Measurements from ENCODE around the gene KRTAP10-1. TPM values are rescaled to one million over a fixed set of nuclear protein-coding genes. Genes with fewer than 3 reads are reported as not detected.

KRTAP10-1 gene
- total RNA-seq, 4 donors from 2014 or later, result not detected

DNA sequence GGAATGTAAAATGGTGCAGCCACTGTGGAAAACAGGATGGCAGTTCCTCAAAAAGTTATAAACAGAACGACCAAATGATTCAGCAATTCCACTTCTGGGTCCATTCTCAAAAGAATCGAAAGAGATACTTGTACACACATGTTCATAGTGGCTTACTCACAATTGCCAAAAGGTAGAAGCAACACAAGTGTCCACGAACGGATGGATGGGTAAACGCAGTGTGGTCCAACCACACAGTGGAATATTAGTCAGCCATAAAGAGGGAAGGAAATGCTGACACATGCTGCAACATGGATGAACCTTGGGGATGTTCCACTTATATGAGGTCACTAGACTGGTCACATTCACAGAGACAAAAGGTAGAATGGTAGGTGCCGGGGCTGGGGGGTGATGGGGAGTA is 5.3 kb downstream of the KRTAP10-1 start:
- Histone ChIP-seq H3K4me1 (no peaks in the 10 kb centered on the region), H3K27ac (no peak overlapping the region), H3K27me3 (no peaks in the 10 kb centered on the region), H3K4me3 (no peak overlapping the region), H3K36me3 (no peaks in the 10 kb centered on the region), H3K9me3 (no peaks in the 10 kb centered on the region)
- intact Hi-C loops (cut with DNase I; ENCODE audit: low total_unique reads), result no loop called here
- DNase-seq, result no peak
- TF ChIP-seq, protein P1, sequence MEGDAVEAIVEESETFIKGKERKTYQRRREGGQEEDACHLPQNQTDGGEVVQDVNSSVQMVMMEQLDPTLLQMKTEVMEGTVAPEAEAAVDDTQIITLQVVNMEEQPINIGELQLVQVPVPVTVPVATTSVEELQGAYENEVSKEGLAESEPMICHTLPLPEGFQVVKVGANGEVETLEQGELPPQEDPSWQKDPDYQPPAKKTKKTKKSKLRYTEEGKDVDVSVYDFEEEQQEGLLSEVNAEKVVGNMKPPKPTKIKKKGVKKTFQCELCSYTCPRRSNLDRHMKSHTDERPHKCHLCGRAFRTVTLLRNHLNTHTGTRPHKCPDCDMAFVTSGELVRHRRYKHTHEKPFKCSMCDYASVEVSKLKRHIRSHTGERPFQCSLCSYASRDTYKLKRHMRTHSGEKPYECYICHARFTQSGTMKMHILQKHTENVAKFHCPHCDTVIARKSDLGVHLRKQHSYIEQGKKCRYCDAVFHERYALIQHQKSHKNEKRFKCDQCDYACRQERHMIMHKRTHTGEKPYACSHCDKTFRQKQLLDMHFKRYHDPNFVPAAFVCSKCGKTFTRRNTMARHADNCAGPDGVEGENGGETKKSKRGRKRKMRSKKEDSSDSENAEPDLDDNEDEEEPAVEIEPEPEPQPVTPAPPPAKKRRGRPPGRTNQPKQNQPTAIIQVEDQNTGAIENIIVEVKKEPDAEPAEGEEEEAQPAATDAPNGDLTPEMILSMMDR (IDR thresholded peaks at IDR 0.05), result no peak
- TF ChIP-seq POLR2A (IDR thresholded peaks at IDR 0.05), result no peak

DNA sequence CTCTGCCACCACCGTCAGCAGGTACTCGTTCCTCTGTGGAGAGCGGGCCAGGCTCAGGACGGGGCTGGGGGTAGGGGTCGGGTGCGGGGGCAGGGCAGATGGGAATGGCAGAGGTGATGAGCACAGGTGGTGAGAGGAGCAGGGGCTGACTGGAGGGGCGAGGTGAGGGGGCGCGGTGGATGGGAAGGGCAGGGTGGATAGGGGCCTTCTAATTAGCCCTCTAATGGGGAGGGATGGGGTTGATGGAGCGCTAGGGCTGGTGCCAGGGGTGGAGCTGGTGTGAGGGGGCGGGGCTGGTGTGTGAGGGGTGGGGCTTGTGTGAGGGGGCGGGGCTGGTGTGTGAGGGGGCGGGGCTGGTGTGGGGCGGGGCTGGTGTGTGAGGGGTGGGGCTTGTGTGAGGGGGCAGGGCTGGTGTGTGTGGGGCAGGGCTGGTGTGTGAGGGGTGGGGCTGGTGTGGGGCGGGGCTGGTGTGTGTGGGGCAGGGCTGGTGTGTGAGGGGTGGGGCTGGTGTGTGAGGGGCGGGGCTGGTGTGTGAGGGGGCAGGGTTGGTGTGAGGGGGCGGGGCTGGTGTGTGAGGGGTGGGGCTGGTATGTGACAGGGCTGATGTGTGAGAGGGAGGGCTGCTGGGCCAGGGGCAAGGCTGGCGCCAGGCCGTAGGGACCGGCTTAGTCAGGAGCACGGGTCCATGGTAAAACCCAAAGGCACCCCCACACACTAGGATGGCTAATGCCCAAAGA is 5.9 kb downstream of the KRTAP10-1 start:
- Histone ChIP-seq H3K36me3 (no peaks in the 10 kb centered on the region), H3K27me3 (no peaks in the 10 kb centered on the region), H3K9me3 (no peaks in the 10 kb centered on the region), H3K27ac (no peak overlapping the region), H3K4me3 (no peak overlapping the region), H3K4me1 (no peaks in the 10 kb centered on the region)
- TF ChIP-seq, protein P1 (IDR thresholded peaks at IDR 0.05), result no peak
- TF ChIP-seq POLR2A (IDR thresholded peaks at IDR 0.05), result no peak
- intact Hi-C loops (cut with DNase I; ENCODE audit: low total_unique reads), result no loop called here
- DNase-seq, result peak in 1 of 2 donors; percentile 5

DNA sequence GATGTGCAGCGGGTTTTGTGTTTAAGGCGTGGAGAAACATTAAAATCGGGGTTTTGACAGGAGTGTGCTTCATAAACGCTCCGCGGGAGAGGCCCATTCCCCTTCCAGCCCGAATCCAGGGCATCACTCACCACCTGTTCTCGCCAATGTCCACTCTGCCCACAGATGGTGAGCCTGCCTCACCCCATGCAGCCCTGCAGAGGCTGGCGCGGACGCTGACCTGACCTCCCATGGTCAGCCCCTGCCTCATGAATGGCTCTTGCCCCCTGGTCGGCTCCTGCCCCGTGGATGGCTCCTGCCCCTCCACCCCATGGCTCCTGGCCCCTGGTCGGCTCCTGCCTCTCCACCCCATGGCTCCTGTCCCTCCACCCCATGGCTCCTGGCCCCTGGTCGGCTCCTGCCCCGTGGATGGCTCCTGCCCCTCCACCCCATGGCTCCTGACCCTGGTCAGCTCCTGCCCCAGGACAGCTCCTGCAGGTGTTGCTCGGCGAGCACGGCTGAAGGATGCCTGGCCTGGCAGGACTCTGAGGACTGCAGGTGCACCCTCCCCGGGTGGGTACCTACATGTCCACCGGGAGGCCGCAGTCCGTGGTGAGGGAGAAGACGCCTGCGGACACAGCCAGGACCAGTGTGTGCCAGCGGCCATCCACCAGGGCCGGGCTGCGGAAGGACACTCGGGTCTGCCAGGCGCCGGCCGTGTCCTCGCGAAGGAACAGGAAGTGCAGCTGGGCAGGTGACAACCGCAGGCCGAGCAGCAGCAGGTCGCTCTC is 6.7 kb downstream of the KRTAP10-1 start:
- H3K9me3 ChIP-seq, result no peaks in the 10 kb centered on the region
- DNase-seq, result peak; percentile 4 to 11
- H3K36me3 ChIP-seq, result no peaks in the 10 kb centered on the region
- intact Hi-C loops (cut with DNase I; ENCODE audit: low total_unique reads), result no loop called here
- H3K4me1 ChIP-seq, result no peaks in the 10 kb centered on the region
- no peak overlapping the region for H3K27ac ChIP-seq
- H3K27me3 ChIP-seq, result no peaks in the 10 kb centered on the region
- H3K4me3 ChIP-seq, result no peak overlapping the region
- no peak for TF ChIP-seq POLR2A (IDR thresholded peaks at IDR 0.05)
- TF ChIP-seq, protein P1 (IDR thresholded peaks at IDR 0.05), result no peak

DNA sequence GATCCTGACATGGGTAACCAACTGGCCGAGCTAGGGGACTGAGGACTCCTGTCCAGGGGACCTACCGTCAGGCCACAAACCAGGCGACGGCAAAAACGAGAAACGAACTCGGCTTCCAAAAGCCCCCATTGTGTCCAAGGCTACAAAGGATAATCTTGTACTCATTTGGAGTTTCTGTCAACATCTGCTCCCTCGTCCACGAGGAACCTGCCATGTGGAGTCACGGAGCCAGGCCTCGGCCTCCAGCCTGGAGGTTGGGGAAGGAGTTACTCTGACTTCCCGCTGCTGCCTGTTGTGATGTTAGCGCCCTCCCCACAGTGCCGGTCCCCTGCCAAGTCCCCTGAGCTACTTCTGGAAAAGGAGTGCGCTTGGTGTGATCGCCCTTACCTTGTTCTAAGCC is 7.3 kb downstream of the KRTAP10-1 start:
- TF ChIP-seq, protein P1 (IDR thresholded peaks at IDR 0.05), result no peak
- no peak for TF ChIP-seq POLR2A (IDR thresholded peaks at IDR 0.05)
- H3K27me3 ChIP-seq, result no peaks in the 10 kb centered on the region
- DNase-seq, result no peak
- H3K36me3 ChIP-seq, result no peaks in the 10 kb centered on the region
- no peaks in the 10 kb centered on the region for H3K4me1 ChIP-seq
- no peaks in the 10 kb centered on the region for H3K9me3 ChIP-seq
- H3K4me3 ChIP-seq, result no peak overlapping the region
- intact Hi-C loops (cut with DNase I; ENCODE audit: low total_unique reads), result no loop called here
- H3K27ac ChIP-seq, result no peak overlapping the region

Measured in uterus (tissue), 4 donors.